HEK293 (cell line): Measurements from ENCODE around the gene C1orf35.

Source experiments
- CTCF ChIA-PET: fragments of 350-600 bp; formaldehyde crosslinking; extraction: SDS; loops from one replicate; lab custom pipeline; 2021; ENCODE audit warnings: antibody characterized with exemption; lab: Yijun Ruan, JAX
- POLR2A ChIA-PET: fragments of 300-600 bp; formaldehyde crosslinking; extraction: SDS; loops from one replicate; lab custom pipeline; 2020; ENCODE audit warnings: antibody characterized with exemption, inconsistent platforms; lab: Yijun Ruan, JAX
- H3K27ac ChIP-seq: fragments of 200-500 bp; sonication (Bioruptor generic); 2 replicates; pipeline ENCODE4 v1.5.1; 2014; ENCODE audit warnings: low read depth, low read length, control low read depth, inconsistent platforms; ENCODE audit errors: extremely low read depth
- H3K36me3 ChIP-seq, 2 experiments: fragments of 200-500 bp in 1 of 2; sonication (Bioruptor generic) in 1 of 2; 1 replicate in 1 of 2; 2 replicates in 1 of 2; pipeline ENCODE4 v1.5.1; 2014 to 2017; ENCODE audit warnings: inconsistent platforms in 2 of 2, low read length in 2 of 2; ENCODE audit not compliant: control insufficient read depth in 2 of 2, insufficient read depth in 1 of 2
- H3K4me1 ChIP-seq: fragments of 200-500 bp; sonication (Bioruptor generic); 2 replicates; pipeline ENCODE4 v1.5.1; 2014; ENCODE audit warnings: mild to moderate bottlenecking, low read length, inconsistent platforms; ENCODE audit not compliant: control insufficient read depth, insufficient read depth
- H3K4me3 ChIP-seq: 2 replicates; pipeline ENCODE4 v1.5.1; 2011; ENCODE audit warnings: low read depth, mild to moderate bottlenecking, control low read depth, low read length, moderate library complexity
- H3K9me3 ChIP-seq: fragments of 200-500 bp; sonication (Bioruptor generic); 2 replicates; pipeline ENCODE4 v1.5.1; 2014; ENCODE audit warnings: low read depth, low read length, inconsistent platforms; ENCODE audit not compliant: control insufficient read depth, insufficient read depth
- EGR2 ChIP-seq: fragments of 450-650 bp; formaldehyde crosslinking; IDR thresholded peaks from 2 replicates; pipeline ENCODE4 v1.5.1; 2016; ENCODE audit warnings: low read depth, missing biosample characterization, missing genetic modification characterization
- GLI2 ChIP-seq: fragments of 450-650 bp; formaldehyde crosslinking; IDR thresholded peaks from 2 replicates; pipeline ENCODE4; 2017; ENCODE audit warnings: missing biosample characterization, missing genetic modification characterization, low read depth, borderline replicate concordance
- GLIS2 ChIP-seq: fragments of 450-650 bp; formaldehyde crosslinking; IDR thresholded peaks from 2 replicates; pipeline ENCODE4 v1.5.1; 2016; ENCODE audit warnings: missing biosample characterization, missing genetic modification characterization
- KLF1 ChIP-seq: fragments of 450-650 bp; formaldehyde crosslinking; IDR thresholded peaks from 2 replicates; pipeline ENCODE4 v1.5.1; 2016; ENCODE audit warnings: missing biosample characterization, missing genetic modification characterization
- PRDM1 ChIP-seq: fragments of 450-650 bp; formaldehyde crosslinking; IDR thresholded peaks from 2 replicates; pipeline ENCODE4; 2016; ENCODE audit warnings: missing biosample characterization, missing genetic modification characterization
- PRDM6 ChIP-seq: fragments of 450-650 bp; formaldehyde crosslinking; IDR thresholded peaks from 2 replicates; pipeline ENCODE4 v1.5.1; 2017; ENCODE audit warnings: missing biosample characterization, missing genetic modification characterization
- RBAK ChIP-seq: fragments of 450-650 bp; formaldehyde crosslinking; IDR thresholded peaks from 2 replicates; pipeline ENCODE4 v1.5.1; 2016; ENCODE audit warnings: missing biosample characterization, missing genetic modification characterization
- ZFHX2 ChIP-seq: fragments of 450-650 bp; formaldehyde crosslinking; conservative IDR thresholded peaks from 2 replicates; pipeline ENCODE4 v1.5.1; 2016; ENCODE audit warnings: missing biosample characterization, missing genetic modification characterization
- ZNF19 ChIP-seq: fragments of 450-650 bp; formaldehyde crosslinking; IDR thresholded peaks from 2 replicates; pipeline ENCODE4; 2016; ENCODE audit warnings: missing biosample characterization, missing genetic modification characterization, low read depth
- ZNF211 ChIP-seq: fragments of 450-650 bp; formaldehyde crosslinking; IDR thresholded peaks from 2 replicates; pipeline ENCODE4 v1.5.1; 2016; ENCODE audit warnings: low read depth, missing biosample characterization, missing genetic modification characterization
- ZNF239 ChIP-seq: fragments of 450-650 bp; formaldehyde crosslinking; IDR thresholded peaks from 2 replicates; pipeline ENCODE4 v1.5.1; 2016; ENCODE audit warnings: missing biosample characterization, missing genetic modification characterization
- ZNF350 ChIP-seq: fragments of 450-650 bp; formaldehyde crosslinking; IDR thresholded peaks from 2 replicates; pipeline ENCODE4 v1.5.0; 2017; ENCODE audit warnings: missing biosample characterization, mild to moderate bottlenecking, missing genetic modification characterization
- ZNF398 ChIP-seq: fragments of 450-650 bp; formaldehyde crosslinking; IDR thresholded peaks from 2 replicates; pipeline ENCODE4 v1.5.1; 2017; ENCODE audit warnings: missing biosample characterization, missing genetic modification characterization
- ZNF521 ChIP-seq: fragments of 450-650 bp; formaldehyde crosslinking; IDR thresholded peaks from 2 replicates; pipeline ENCODE4 v1.5.1; 2017; ENCODE audit warnings: missing biosample characterization, mild to moderate bottlenecking, missing genetic modification characterization
- ZNF658 ChIP-seq: fragments of 450-650 bp; formaldehyde crosslinking; IDR thresholded peaks from 2 replicates; pipeline ENCODE4; 2016; ENCODE audit warnings: missing biosample characterization, missing genetic modification characterization
- ZNF670 ChIP-seq: fragments of 450-650 bp; formaldehyde crosslinking; IDR thresholded peaks from 2 replicates; pipeline ENCODE4 v1.5.1; 2016; ENCODE audit warnings: missing biosample characterization, missing genetic modification characterization, low read depth
- ZNF777 ChIP-seq: fragments of 450-650 bp; formaldehyde crosslinking; IDR thresholded peaks from 2 replicates; pipeline ENCODE4 v1.5.1; 2017; ENCODE audit warnings: missing biosample characterization, missing genetic modification characterization, borderline replicate concordance
- ZNF791 ChIP-seq: fragments of 450-650 bp; formaldehyde crosslinking; IDR thresholded peaks from 2 replicates; pipeline ENCODE4 v1.5.1; 2016; ENCODE audit warnings: missing biosample characterization, missing genetic modification characterization
- ZSCAN16 ChIP-seq: fragments of 450-650 bp; formaldehyde crosslinking; IDR thresholded peaks from 2 replicates; pipeline ENCODE4 v1.5.1; 2016; ENCODE audit warnings: missing biosample characterization, missing genetic modification characterization
- ZSCAN4 ChIP-seq: fragments of 450-650 bp; formaldehyde crosslinking; IDR thresholded peaks from 2 replicates; pipeline ENCODE4 v1.5.1; 2017; ENCODE audit warnings: missing biosample characterization, missing genetic modification characterization

C1orf35 gene

DNA sequence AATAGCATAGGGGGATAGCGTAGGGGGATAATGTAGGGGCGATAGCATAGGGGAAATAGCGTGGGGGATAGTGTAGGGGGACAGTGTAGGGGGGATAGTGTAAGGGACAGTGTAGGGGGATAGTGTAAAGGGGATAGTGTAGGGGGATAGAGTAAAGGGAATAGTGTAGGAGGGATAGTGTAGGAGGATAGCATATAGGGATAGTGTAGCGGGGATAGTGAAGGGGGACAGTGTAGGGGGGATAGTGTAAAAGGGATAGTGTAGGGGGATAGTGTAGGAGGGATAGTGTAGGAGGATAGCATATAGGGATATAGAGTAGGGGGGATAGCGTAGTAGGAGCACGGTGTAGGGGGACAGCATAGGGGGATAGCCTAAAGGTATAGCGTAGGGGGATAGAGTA lies 34.8 kb downstream of the C1orf35 start:
- H3K36me3 ChIP-seq = no peaks in the 10 kb centered on the region
- no peak overlapping the region for H3K27ac ChIP-seq
- H3K9me3 ChIP-seq = no peaks in the 10 kb centered on the region
- ChIA-PET CTCF (no interaction called here), POLR2A (no interaction called here)
- H3K4me3 ChIP-seq = no peak overlapping the region
- H3K4me1 ChIP-seq = no peaks in the 10 kb centered on the region
- TF ChIP-seq ZFHX2 (tag by site-specific recombination) (peak; percentile 98), ZSCAN16 (tag by site-specific recombination) (no peak), PRDM1 (tag by site-specific recombination) (peak; percentile 28; the same call in 1 of the 2 replicates), ZNF670 (tag by site-specific recombination) (no peak), EGR2 (tag by site-specific recombination) (peak; percentile 99), ZNF791 (tag by site-specific recombination) (0 out of 2 replicates have a peak, but pooled peaks have one; percentile 30)
- TF ChIP-seq, all 188 proteins: peak for 4

DNA sequence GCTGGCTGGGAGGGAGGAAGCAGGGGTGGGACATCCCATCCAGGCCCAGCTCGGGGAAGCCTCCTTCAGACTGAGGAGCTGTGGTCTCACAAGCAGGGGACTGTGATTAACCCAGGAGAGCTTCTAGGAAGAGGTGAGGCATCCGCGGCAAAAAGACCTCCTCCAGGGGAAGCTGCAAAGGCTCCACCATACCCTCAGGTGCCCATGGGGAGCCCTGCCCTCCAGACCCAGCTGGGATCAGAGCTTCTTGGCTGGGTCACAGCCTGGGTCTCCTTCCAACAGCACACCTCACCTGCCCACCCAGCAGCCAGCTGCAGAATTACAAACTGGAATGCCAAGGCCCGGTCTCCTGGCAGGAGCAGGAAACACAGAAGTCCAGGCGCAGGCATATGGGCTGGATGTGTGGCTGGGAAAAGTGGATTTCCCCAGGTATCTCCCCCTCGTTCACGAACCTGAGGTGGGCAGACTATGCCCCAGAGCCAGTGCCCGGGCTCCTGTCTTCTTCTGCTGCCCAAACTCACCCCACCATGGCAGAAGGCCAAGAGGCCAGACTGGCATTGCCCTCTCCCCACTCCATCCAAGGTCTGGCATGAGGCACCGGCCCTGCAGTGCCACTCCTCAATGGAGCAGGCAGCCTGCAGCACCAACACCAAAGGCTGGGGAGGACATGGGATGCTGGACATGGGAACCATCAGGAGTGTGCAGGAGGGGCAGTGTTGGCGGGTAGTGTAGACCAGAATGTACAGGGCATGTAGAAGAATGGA lies 36.1 kb downstream of the C1orf35 start:
- CTCF ChIA-PET = interaction anchor here (0.6 to 0.7 kb wide), 3 partner anchors 11 to 1440 kb away, joined by 3 read pairs; partner anchors contain the start of gene GJC2
- no peaks in the 10 kb centered on the region for H3K9me3 ChIP-seq
- no peak overlapping the region for H3K4me3 ChIP-seq
- TF ChIP-seq GLI2 (tag by site-specific recombination) = no peak
- no peak for TF ChIP-seq ZNF658
- no peak for TF ChIP-seq ZNF211 (tag by site-specific recombination)
- TF ChIP-seq ZNF398 (tag by site-specific recombination) = no peak
- TF ChIP-seq ZNF777 = no peak
- TF ChIP-seq ZNF521 (tag by site-specific recombination) = no peak
- no peak for TF ChIP-seq ZNF350
- no peak for TF ChIP-seq KLF1 (tag by site-specific recombination)
- TF ChIP-seq RBAK (tag by site-specific recombination) = no peak
- no peak for TF ChIP-seq ZNF239
- no peak for TF ChIP-seq ZNF19 (tag by site-specific recombination)
- no peak for TF ChIP-seq ZSCAN4
- TF ChIP-seq, all 188 proteins: peak for 0
- no peaks in the 10 kb centered on the region for H3K36me3 ChIP-seq
- H3K4me1 ChIP-seq = no peaks in the 10 kb centered on the region
- no peak overlapping the region for H3K27ac ChIP-seq
- POLR2A ChIA-PET = no interaction called here

DNA sequence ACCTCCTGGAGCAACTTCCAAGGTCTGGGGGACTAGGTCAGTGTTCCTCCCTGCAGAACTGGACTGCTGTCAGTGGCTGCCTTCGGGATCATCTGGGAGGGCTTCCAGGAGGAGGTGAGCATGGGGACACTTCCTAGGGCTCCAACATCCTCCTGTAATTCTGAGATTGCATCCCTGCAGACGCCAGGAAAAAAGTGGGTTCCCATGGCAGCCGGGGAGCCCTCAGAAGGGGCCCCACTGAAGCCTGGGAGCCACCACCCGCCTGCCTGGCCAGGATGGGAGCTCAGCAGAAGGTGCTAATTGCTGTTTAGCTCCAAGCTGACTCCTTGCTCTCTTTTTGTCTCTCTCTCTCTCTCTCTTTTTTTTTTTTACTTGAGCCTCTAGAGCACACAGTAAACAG lies 36.7 kb downstream of the C1orf35 start:
- Histone ChIP-seq H3K4me3 (no peak overlapping the region), H3K9me3 (no peaks in the 10 kb centered on the region), H3K27ac (no peak overlapping the region), H3K4me1 (no peaks in the 10 kb centered on the region), H3K36me3 (no peaks in the 10 kb centered on the region)
- ChIA-PET CTCF (interaction anchor here (0.6 to 0.7 kb wide), 3 partner anchors 10 to 1440 kb away, joined by 3 read pairs; partner anchors contain the start of gene GJC2), POLR2A (no interaction called here)
- TF ChIP-seq GLIS2 (tag by site-specific recombination) (0 out of 2 replicates have a peak, but pooled peaks have one; percentile 10), PRDM6 (tag by site-specific recombination) (no peak)
